GM19239 (cell line): ENCODE data around the gene NEGR1.

Source experiments
- DNase-seq: peaks from one replicate; pipeline ENCODE4 v3.0.0; 2011; ENCODE audit warnings: low spot score; ENCODE audit not compliant: insufficient read length
- FAIRE-seq: peaks from 2 replicates; lab custom pipeline; 2011; peaks lifted over from hg19 to GRCh38; lab: Jason Lieb, UNC

Gene NEGR1

DNA sequence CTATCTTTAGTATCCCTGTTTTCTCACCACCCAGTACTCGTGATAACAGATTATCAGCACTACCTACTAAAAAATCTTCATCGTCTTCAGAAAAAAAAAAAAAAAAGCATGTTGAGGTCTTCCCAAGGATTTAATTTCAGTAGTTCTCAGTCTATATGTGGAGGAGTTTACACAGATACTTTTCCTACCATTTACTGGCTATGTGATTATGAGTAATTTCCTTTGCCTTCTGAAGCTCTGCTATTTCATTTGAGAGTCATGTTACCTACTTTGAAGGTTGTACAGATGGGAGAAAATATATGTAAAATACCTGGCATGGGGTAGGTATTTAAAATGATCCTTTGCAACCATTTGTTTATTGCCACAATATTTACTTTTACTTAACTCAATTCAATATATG is 399.7 kb downstream of the NEGR1 start:
- FAIRE-seq (no peak), DNase-seq (no peak)

DNA sequence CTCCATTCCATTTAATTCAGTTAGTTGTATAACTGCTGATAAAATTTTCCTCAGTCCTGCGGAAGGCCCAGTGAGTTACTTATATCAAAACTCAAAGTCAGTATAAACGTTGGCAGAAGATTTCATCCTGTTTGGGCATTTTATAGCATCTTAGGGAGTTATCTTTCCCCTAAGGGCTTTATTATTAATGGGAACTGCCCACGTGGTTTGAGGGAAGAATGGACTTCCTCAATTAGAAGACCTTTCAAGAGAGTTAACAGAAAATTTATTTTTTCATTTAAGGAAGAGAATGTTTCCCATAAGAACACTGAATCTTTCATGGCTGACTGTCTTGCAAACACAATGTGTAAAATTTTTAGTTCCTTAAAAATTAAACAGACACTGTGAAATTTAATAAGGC is 400.1 kb downstream of the NEGR1 start:
- DNase-seq = no peak

DNA sequence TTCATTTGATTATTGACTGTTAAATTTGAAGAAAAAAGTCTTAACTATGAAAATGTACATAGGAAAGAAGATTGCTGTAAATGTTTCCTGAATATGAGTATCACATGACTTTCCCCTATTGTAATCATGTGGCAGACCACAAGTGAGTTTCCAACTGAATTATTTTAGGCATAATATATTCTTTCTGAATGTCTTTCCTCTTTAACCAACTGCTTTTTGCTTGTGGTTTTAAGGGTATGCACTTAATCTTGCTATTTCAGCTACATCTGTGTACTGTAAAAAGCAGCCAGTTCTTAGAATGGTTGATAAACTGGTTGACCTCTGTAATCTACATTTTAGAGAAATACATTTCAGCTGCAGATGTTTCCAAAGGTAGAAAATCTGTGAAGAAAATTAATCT is 400.7 kb downstream of the NEGR1 start:
- no peak for DNase-seq
- no peak for FAIRE-seq

More for the DNA sequence above, 400.1 kb downstream of the NEGR1 start:
- FAIRE-seq = no peak

DNA sequence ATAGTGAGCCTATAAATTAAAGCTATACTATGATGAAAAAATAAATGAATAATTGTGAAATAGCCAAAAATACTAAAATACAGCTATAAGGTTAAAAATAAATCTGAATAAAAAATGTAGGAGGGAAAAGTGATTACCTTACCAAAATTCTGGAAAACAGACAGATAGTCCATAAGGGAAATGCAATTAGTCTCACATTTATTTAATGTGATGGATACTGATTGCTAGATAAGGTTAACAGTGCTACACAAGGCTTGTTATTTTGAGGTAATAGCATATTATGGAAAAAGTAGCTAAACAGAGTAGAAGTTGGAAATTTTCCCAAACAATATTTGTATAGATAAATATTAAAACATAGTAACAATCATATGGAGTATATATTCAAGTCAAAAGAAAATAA is 413.0 kb downstream of the NEGR1 start:
- DNase-seq (no peak), FAIRE-seq (no peak)

DNA sequence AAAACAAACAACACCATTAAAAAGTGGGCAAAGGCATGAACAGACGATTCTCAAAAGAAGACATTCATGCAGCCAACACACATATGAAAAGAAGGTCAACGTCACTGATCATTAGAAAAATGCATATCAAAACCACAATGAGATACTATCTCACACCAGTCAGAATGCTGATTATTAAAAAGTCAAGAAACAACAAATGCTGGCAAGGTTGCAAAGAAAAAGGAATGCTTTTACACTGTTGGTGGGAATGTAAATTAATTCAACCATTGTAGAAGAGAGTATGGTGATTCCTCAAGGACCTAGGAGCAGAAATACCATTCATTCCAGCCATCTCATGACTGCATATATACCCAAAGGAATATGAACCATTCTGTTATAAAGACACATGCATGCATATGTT is 419.6 kb downstream of the NEGR1 start:
- FAIRE-seq (no peak), DNase-seq (no peak)

DNA sequence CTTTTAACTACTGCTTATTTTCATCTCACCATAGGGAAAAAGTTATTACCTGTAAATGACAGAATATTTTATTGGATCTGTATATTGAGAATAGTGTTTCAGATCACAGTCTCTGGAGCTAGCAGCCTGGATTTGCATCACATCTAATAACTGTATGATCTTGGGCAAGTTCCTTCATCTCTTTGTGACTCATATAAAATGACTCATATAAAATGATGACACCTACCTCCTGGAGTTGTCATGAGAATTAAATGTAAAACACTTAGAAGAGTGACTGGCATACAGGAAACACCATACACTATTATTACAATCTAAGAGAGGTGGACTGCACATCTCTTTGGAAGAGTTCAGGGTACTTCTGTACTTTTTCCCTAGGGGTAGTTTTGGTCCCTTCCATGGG is 421.3 kb downstream of the NEGR1 start:
- FAIRE-seq (no peak), DNase-seq (no peak)

DNA sequence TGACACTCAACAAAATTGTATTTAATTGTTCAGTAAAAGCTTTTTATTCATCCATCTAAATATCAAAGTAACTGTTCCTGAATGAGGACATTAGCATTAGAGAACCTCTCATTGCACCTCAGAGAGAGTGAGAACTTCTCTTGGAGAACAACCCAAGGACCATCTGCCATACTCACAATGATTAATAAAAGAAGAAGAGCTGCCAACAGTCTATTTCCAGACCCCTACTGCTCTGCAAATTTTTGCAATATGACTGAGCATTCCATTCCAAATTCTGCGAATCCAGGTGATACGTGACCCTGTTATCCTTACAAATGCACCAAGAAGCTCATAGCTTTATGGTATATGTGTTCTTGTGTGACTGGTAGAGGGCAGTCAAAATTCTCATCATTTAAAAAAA is 422.5 kb downstream of the NEGR1 start:
- DNase-seq = no peak
- no peak for FAIRE-seq

DNA sequence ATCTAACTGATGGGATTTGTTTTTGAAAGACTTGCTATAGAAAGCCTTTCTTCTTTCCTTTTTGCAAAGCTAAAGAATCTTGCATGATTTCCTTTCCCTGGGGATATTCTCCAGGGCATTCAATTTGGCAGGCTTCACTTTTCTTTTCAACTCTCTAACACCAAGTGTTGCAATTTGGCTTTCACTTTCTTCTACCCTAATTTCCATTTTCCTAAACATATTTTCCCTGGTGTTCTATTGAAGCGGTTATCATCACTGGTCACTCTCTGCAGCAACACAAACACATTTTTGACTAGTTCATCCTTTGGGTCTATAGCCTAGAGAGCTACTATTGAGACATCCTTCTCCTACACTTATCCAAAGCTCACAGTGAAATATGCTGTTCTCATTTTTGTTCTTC is 424.5 kb downstream of the NEGR1 start:
- no peak for DNase-seq
- no peak for FAIRE-seq

DNA sequence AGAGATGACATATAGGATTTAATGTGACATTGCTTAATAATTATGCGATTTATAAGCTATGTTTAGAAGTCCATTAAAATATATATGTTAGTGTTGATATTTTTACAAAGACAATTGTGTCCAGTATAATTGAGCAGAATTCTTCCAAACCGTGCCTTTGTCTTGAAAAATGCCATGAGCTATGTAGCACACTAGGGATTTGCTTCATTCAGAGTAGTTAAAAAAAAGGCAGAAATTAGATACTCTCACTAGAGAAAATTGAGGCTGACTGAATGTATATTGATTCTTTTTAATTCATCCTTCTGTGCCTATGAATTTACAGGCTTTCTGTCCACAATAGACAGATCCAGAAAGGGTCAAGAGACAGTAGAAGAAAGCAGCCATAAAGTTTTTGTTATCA is 429.0 kb downstream of the NEGR1 start:
- no peak for FAIRE-seq
- no peak for DNase-seq

DNA sequence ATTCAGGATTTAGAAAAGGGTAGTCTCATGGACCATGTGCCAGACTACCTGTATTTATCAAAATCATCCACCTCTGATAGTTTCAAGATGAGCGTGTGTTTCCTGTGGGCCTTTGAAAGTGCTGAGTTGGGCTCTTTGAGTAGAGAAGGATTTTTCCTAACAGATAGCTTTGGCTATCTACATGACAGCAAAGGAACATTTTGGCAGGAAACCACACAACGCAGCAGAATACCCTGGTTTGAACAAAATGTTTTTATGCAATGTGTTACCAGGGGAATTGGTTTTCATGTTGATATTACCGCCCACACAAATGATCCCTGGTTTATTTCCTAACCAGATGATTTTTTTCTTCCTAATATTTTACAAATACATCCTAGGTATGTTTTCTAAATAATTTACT is 431.4 kb downstream of the NEGR1 start:
- FAIRE-seq (no peak), DNase-seq (no peak)

DNA sequence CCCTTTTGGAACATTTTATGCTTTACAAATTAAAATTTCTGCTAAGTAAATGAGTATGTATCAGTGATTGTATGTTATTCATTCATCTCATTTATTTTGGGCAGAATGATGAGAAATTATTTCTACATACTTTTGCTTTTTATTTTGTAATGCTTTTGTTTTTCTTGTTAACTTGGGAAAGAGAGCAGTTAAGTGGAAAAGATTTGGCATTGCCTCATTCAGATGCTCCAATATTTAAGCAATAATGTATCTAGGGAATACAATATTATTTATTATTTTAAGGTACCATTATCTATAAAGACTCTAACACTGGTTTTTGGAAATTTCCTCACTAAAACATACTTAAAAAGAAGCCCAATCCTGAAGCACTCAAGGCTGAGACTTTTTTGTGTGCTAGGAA is 431.8 kb downstream of the NEGR1 start:
- FAIRE-seq = no peak
- DNase-seq = no peak

DNA sequence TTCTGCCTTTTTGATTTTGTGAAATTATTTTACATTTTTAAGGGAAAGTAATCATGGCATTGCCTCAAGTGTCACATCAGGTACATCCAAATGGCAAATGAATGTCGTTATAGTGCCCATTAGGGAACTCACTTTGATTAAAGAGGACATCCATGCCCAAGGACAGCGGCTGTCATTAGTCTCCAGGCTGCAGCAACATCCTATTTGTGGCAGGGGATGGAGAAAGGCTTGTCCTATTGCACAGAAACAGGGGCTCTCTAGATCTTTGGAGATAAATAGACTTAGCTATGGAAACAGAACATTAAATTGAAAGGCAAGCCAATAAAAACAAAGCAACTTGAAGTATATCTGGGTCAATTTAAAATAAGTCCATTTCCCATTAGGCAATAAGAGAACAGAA is 439.3 kb downstream of the NEGR1 start:
- no peak for DNase-seq
- no peak for FAIRE-seq

DNA sequence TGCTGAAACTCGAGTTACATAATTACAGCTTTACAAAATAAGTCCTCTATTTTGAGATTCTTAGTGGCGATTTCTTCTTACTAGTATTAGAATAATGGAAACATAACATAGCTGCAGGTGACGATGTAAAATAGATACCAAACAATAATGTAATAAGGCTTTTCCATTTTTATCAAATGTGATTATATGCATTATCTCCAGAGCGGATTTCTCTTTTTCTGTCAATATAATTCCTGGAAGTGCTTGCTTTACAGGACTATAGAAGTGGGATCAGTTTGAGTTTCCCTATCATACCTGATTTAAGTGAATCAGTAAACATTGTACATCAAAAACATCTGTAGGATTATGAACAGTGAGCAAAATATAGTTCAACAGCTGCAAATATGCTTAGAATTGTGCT is 442.5 kb downstream of the NEGR1 start:
- no peak for FAIRE-seq
- DNase-seq = no peak

DNA sequence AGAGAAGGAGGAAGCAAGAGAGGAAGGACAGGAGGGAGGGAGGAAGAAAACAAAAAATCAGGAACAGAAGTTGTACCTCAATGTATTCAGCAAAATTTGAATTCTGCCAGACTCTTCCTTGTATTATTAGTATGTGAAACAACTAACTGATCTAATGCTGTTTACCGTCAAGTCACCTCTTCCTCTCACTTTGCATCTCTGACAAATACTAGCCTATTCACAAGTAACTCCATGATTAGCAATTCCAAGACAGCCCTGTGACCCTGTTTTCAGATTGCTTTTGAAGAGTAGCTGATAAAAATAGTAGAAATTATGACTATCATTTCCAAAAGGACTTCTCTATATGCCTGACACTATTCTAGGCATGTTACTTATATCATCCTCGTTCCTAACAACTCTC is 445.4 kb downstream of the NEGR1 start:
- no peak for FAIRE-seq
- no peak for DNase-seq

DNA sequence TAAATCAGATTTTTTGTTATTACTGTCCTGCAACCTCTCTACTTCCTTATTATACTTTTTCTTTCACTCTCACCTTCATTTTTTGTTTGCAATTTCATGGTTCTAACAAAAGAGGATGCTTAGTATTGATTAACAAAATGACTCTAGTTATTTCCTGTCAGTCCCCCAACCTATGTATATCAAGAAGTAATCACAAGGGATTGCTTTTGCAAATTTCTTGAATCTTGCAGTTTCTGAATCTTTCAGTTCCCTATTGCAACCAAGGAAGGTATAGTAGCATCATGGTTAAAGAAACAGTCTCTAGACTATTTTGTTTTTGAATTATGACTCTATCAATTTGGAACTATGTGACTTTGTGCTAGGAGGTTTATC is 446.9 kb downstream of the NEGR1 start:
- no peak for FAIRE-seq
- DNase-seq = no peak

DNA sequence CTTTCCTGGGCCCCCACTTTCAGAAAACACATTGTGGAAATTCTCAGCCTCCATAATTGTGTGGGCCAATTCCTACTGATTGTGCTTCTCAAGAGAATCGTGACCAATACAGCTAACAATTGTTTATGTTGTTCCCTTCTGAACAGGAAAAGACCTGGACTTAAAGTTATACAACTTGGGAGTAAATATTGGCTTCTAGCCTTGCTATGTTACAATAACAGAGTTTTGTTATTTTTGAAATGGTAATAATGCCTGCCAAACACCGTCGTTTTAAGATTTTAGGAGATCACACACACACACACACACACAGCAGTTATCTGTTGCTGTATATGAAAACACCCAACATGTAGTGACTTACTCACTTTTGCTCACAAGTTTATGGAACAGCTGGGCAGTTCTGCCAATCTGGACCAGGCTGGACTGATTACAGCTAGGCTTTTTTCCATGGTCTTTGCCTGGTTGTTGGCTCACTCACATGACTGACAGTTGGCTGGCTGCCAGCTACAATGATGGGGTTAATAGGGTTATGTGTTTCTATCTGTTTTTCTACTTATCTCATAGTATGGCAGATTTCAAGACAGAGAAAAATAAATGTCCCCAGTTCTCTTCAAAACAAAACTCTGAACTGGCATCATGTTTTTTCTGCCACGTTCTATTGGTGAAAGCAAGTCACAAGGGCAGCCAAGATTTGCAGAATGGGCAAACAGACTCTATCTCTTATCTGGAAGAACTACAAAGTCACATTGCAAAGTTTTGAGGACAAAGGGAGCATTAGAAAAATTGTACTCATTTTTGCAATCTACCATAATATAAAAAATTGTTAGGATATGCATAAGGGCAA is 447.5 kb downstream of the NEGR1 start:
- DNase-seq (no peak), FAIRE-seq (no peak)

DNA sequence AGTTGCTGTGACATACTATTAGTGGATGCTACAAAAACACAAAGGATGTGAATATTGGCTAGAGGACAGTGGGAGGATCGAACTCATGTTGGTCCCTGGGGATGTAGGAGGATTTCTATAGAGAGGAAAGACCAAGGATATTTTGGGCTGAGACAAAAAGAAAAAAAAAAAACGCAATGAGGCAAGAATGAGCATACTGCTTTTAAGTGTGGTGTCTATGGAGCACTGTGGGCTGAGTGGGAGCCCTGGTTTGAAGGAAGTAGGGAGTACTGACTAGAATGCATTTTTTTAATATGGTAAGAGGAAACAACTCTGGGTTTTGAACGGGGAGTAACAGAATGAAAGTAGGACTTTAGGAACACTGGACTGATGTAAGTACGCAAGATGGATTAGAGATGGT is 450.7 kb downstream of the NEGR1 start:
- DNase-seq (no peak), FAIRE-seq (no peak)

DNA sequence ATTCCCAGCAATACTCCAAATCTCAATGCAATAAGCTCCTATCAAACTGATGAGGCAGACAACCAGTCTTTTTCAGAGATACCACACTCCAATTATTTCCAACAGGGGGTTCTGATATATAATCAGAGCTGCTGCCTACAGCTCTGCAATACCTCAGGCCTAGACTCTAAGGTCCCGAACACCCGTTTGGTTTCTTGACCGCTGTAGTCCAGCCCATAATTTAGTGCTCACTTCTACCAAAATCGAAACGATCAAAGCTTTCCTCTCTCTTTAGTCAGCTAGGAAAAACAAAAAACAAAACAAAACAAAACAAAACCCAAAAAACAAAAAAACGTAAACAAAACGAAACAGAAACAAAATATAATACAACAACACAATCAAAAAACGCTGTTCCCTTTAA is 453.0 kb downstream of the NEGR1 start:
- no peak for DNase-seq
- no peak for FAIRE-seq

DNA sequence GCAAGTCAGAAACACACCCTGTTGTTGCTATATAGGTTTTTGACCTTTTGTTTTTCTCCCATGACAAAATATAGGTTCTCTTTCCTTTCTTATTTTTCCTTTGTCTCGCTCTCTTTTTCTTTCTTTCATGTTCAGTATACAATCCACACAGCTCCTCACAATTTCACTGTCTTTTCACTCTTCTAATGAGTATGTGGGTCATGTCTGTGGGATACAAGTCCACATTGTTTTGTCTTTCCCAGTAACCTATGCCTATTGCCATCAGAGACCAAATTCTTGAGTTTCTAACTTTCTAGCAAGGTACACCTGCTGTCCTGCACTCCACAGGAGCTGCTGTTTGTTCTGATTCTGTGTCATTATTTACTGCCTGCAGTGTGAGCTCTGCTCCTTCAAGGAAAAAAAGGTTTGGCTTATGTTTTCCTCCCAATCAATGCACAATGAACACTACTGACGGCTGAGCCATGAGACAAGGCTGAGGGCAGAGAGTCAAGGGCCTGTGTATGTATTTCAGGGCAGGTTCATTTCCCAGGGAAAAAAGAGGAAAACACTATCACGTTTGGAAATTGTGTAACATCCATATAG is 453.8 kb downstream of the NEGR1 start:
- DNase-seq (no peak), FAIRE-seq (no peak)

DNA sequence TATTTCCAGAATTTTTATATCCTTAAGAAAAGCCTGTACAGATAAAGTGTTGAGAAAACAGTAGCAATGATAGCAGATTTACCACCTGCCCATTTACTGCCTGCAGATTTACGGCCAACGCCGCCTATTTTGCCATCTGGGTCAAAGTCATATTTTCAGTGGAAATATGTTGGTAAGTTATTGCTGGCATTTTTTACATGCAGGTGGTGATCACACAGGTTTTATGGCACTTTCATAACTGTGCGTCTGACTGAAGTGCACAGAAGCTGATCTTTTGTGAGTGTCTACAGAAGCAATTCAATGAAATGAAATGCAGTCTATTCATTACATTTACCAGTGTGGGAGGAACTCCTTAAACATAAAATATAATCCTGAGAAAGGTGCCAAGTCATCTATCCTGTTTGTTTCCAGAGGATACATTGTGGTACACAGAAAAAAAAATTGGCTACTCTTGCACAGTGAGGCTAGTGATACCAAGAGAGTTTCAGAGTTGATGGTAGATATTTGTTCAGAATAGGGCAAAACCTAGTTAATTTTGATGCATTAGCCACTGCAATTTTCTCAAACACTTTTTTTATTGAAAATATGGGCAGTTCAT is 458.5 kb downstream of the NEGR1 start:
- no peak for FAIRE-seq
- DNase-seq = no peak

DNA sequence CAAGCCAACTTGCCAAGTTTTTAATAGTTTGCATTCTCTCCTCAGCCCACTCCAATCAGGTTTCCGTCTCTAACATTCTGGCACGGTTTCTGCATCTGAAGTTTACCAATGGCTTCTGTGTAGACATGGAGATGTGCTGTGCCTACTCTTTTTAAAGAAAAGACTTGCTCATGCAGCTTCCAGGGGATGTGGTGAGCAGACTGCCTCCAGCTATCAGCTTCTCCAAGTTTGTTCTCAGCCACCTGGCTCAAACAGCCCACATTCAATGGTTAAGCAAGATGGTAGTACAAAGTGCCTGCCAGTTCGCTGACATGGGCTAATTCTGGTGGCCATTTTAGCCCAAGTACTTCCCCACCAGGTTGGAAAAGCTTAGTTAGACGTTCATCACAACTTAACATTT is 465.3 kb downstream of the NEGR1 start:
- FAIRE-seq (no peak), DNase-seq (no peak)

DNA sequence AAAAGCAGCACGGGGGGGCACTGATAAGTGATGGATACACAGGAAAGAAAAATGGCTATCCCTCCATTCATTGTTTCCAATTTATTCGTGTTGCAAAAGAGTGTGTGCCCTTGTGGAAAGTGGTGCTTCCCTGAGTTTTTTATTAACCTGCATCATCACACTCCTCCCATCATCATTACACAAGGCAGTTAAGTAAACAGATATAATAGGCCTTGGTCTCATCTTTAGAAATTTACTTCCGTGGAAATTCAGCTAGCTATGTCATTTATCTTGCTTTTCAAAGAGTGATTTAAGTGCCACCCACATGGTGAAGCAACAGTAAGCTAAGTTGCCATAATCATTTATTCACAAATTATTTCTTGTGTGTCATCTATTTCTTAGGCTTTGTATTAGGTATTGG is 473.3 kb downstream of the NEGR1 start:
- FAIRE-seq (no peak), DNase-seq (no peak)
